Activated CD8-positive, alpha-beta T cell treated with anti-CD3 and anti-CD28 coated beads for 36 hours (primary cell): ENCODE measurements around the gene SART1. TPM values are rescaled to one million over a fixed set of nuclear protein-coding genes. Genes with fewer than 3 reads are reported as not detected.
"Not testable (repeated sequence)": the region's sequence is repeated elsewhere in the genome, so short reads cannot be mapped to it uniquely, and the experiment has no call there.

Experiments
- ATAC-seq: fragments of 200-7000 bp; cut with Tn5 transposase; one replicate; pipeline ENCODE4 v1.10.0; 2021; ENCODE audit warnings: mild to moderate bottlenecking, moderate library complexity
- CTCF ChIA-PET: fragments of 350-600 bp; sonication (Branson Sonifier 250); formaldehyde crosslinking; loops from one replicate; lab custom pipeline; 2021; ENCODE audit warnings: antibody characterized with exemption; lab: Charles Lee
- POLR2A ChIA-PET: fragments of 350-600 bp; sonication (Branson Sonifier 250); formaldehyde crosslinking; loops from one replicate; lab custom pipeline; 2021; ENCODE audit warnings: antibody characterized with exemption; lab: Charles Lee
- DNase-seq: peaks from one replicate; pipeline ENCODE4 v3.0.0-alpha.2; 2020
- H3K27ac Mint-ChIP-seq: one replicate; pipeline ENCODE4 v1.8.0; 2021; ENCODE audit warnings: mild to moderate bottlenecking, mixed read lengths
- H3K27me3 Mint-ChIP-seq: one replicate; pipeline ENCODE4 v1.8.0; 2021; ENCODE audit warnings: mixed read lengths
- H3K36me3 Mint-ChIP-seq: one replicate; pipeline ENCODE4 v1.8.0; 2021; ENCODE audit warnings: low read depth, mixed read lengths
- H3K4me1 Mint-ChIP-seq: one replicate; pipeline ENCODE4 v1.8.0; 2021; ENCODE audit warnings: low read depth, mixed read lengths
- H3K4me3 Mint-ChIP-seq: one replicate; pipeline ENCODE4 v1.8.0; 2021; ENCODE audit warnings: mild to moderate bottlenecking, moderate library complexity, mixed read lengths
- H3K9me3 Mint-ChIP-seq: one replicate; pipeline ENCODE4 v1.8.0; 2021; ENCODE audit warnings: mixed read lengths
- CTCF ChIP-seq: fragments of 200-600 bp; IDR thresholded peaks from one replicate; pipeline ENCODE4 v1.8.0; 2022; ENCODE audit warnings: antibody characterized with exemption, mild to moderate bottlenecking
- intact Hi-C: fragments of 100-400 bp; cut with micrococcal nuclease; formaldehyde crosslinking; loops from one replicate; pipeline ENCODE4 v1.10.0; 2022
- total RNA-seq, 2 experiments: library from RNA; stranded (reverse); gene quantifications; one replicate each; pipeline ENCODE4 v1.2.3, GENCODE V29; 2021

SART1 gene
- total RNA-seq, 2 experiments from 2014 or later, result 58.3 to 63.9 TPM

GRCh38 chr11:66006891-66007176 lies 45.3 kb downstream of the SART1 start:
- CTCF ChIA-PET, result interaction anchor here (1.6 to 4.3 kb wide), 2 partner anchors 16 to 38 kb away, joined by 6 to 30 read pairs; no protein-coding TSS in a partner anchor
- H3K4me3 Mint-ChIP-seq, result no peak overlapping the region

GRCh38 chr11:66007201-66007634 lies 45.7 kb downstream of the SART1 start:
- Mint-ChIP-seq H3K36me3 (peaks cover 26% of the 10 kb centered on the region), H3K27ac (no peak overlapping the region), H3K27me3 (peaks cover 6% of the 10 kb centered on the region), H3K9me3 (no peaks in the 10 kb centered on the region), H3K4me3 (no peak overlapping the region), H3K4me1 (peaks cover 19% of the 10 kb centered on the region)
- ATAC-seq (no peak), DNase-seq (no peak)
- intact Hi-C loops, result no loop called here
- ChIA-PET POLR2A (interaction anchor here (0.9 to 1.0 kb wide), 3 partner anchors 13 to 134 kb away, joined by 3 to 4 read pairs (median 3); no protein-coding TSS in a partner anchor), CTCF (interaction anchor here (1.6 to 4.3 kb wide), 2 partner anchors 15 to 38 kb away, joined by 6 to 30 read pairs; no protein-coding TSS in a partner anchor)
- TF ChIP-seq CTCF, result no peak

More at GRCh38 chr11:66006891-66007176, 45.3 kb downstream of the SART1 start:
- TF ChIP-seq CTCF, result no peak
- DNase-seq (no peak), ATAC-seq (no peak)
- POLR2A ChIA-PET, result interaction anchor here (0.9 kb wide), 1 partner anchor 13 kb away, joined by 3 read pairs; no protein-coding TSS in a partner anchor
- intact Hi-C loops, result no loop called here
- Mint-ChIP-seq H3K4me1 (peaks cover 19% of the 10 kb centered on the region), H3K27ac (no peak overlapping the region), H3K9me3 (no peaks in the 10 kb centered on the region), H3K27me3 (peaks cover 3% of the 10 kb centered on the region), H3K36me3 (peaks cover 30% of the 10 kb centered on the region)

GRCh38 chr11:66008095-66008467 lies 46.5 kb downstream of the SART1 start:
- TF ChIP-seq CTCF, result no peak
- Mint-ChIP-seq H3K27me3 (peaks cover 13% of the 10 kb centered on the region), H3K4me3 (no peak overlapping the region), H3K9me3 (no peaks in the 10 kb centered on the region), H3K27ac (no peak overlapping the region), H3K36me3 (peaks cover 23% of the 10 kb centered on the region), H3K4me1 (peaks cover 18% of the 10 kb centered on the region)
- DNase-seq (no peak), ATAC-seq (no peak)
- CTCF ChIA-PET, result interaction anchor here (0.8 to 4.3 kb wide), 4 partner anchors 14 to 120 kb away, joined by 3 to 30 read pairs (median 5); partner anchors contain the start of gene FIBP
- intact Hi-C loops, result no loop called here
- POLR2A ChIA-PET, result interaction anchor here (1.0 to 1.1 kb wide), 4 partner anchors 51 to 209 kb away, joined by 3 to 4 read pairs (median 3); no protein-coding TSS in a partner anchor

- intact Hi-C loops, result no loop called here
- ChIA-PET CTCF (interaction anchor here (0.8 to 4.3 kb wide), 4 partner anchors 14 to 123 kb away, joined by 3 to 30 read pairs (median 4); partner anchors contain the start of gene FIBP), POLR2A (interaction anchor here (1.0 to 1.2 kb wide), 3 partner anchors 118 to 477 kb away, joined by 3 read pairs; no protein-coding TSS in a partner anchor)
- Mint-ChIP-seq H3K4me1 (peaks cover 13% of the 10 kb centered on the region), H3K27me3 (peaks cover 17% of the 10 kb centered on the region), H3K4me3 (no peak overlapping the region), H3K9me3 (no peaks in the 10 kb centered on the region), H3K27ac (no peak overlapping the region), H3K36me3 (peaks cover 18% of the 10 kb centered on the region)
- TF ChIP-seq CTCF, result no peak
- no peak for ATAC-seq
- no peak for DNase-seq
These were observed 47.1 kb downstream of the SART1 start for GRCh38 chr11:66008468-66009101.

GRCh38 chr11:66010036-66010435 lies 48.5 kb downstream of the SART1 start:
- CTCF ChIA-PET, result interaction anchor here (0.7 to 5.9 kb wide), 3 partner anchors 12 to 288 kb away, joined by 3 to 38 read pairs (median 30); no protein-coding TSS in a partner anchor
- H3K4me1 Mint-ChIP-seq, H3K4me3 Mint-ChIP-seq, H3K27ac Mint-ChIP-seq, ATAC-seq, intact Hi-C loops, H3K9me3 Mint-ChIP-seq, H3K36me3 Mint-ChIP-seq, DNase-seq: not testable (repeated sequence)
- H3K27me3 Mint-ChIP-seq, result peaks cover 17% of the 10 kb centered on the region
- POLR2A ChIA-PET, result interaction anchor here (0.7 to 3.2 kb wide), 5 partner anchors 8 to 479 kb away, joined by 3 to 7 read pairs (median 3); partner anchors contain the start of gene SF3B2
